ENCODE results near the gene ZNF714.

DNA sequence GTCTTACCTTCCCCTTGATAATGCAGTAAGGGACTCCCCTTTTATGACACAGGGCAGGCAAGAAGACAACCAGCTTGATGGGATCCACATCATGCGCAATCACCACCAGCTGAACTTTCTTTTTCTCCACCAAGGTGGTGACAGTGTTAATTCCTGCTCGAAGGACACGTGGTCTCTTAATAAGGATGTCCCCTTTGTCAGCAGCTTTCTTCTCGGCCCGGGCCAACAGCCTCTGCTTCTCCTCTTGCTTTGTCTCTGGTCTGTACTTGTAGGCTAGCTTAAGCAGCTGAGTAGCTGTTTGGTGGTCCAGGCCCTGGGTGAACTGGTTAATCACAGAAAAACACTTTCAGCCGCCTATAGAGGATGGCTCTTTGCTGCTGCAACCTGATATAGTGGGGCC lies 67.9 kb downstream of the ZNF714 start:
- no peak for TF ChIP-seq ZNF384 (IDR thresholded peaks at IDR 0.05)
- TF ChIP-seq FOXK2 (IDR thresholded peaks at IDR 0.05), result no peak
- no peak for TF ChIP-seq SUZ12 (IDR thresholded peaks at IDR 0.05)
- no peak for TF ChIP-seq ARNT (IDR thresholded peaks at IDR 0.05)
- TF ChIP-seq, protein P1, sequence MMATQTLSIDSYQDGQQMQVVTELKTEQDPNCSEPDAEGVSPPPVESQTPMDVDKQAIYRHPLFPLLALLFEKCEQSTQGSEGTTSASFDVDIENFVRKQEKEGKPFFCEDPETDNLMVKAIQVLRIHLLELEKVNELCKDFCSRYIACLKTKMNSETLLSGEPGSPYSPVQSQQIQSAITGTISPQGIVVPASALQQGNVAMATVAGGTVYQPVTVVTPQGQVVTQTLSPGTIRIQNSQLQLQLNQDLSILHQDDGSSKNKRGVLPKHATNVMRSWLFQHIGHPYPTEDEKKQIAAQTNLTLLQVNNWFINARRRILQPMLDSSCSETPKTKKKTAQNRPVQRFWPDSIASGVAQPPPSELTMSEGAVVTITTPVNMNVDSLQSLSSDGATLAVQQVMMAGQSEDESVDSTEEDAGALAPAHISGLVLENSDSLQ (IDR thresholded peaks at IDR 0.05), result no peak
- no peak for TF ChIP-seq L3MBTL2 (conservative IDR thresholded peaks at IDR 0.05)
- TF ChIP-seq FOXM1 (IDR thresholded peaks at IDR 0.05; ENCODE audit: borderline replicate concordance), result no peak
- no peak for TF ChIP-seq TARDBP (IDR thresholded peaks at IDR 0.05)
- no peak for TF ChIP-seq FOXA1 (IDR thresholded peaks at IDR 0.05)
- no peak for TF ChIP-seq LEF1 (IDR thresholded peaks at IDR 0.05; ENCODE audit: borderline replicate concordance)
- no peak for TF ChIP-seq SP1 (IDR thresholded peaks at IDR 0.05)
- TF ChIP-seq NFRKB (IDR thresholded peaks at IDR 0.05), result no peak
- no peak for TF ChIP-seq ELF4 (IDR thresholded peaks at IDR 0.05)
- TF ChIP-seq HDGF (IDR thresholded peaks at IDR 0.05; ENCODE audit: borderline replicate concordance), result no peak

All from HEK293T (cell line).